ENCODE results near the gene PRKAG2.
"Not testable (repeated sequence)": the region's sequence is repeated elsewhere in the genome, so short reads cannot be mapped to it uniquely, and the experiment has no call there.

Gene PRKAG2

DNA sequence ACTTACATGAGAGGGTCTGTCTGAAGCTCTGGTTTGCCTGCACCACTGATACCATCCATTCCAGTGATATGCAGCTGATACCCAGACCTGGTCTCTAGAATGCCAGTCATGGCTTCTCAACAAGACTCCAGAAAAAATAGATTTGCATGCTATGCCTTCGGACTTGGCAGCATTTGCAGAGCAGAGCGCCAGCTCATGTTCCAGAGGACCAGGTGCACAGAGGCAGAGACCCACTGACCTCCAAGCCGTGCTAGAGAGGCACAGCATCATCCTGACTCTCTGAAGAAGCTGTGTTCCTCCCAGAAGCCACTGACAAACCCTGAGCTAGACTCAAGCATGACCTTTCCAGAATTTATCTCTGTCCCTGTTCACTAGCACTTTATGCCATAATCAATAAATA lies 6.9 kb upstream of the PRKAG2 start:
- DNase-seq: no peak

DNA sequence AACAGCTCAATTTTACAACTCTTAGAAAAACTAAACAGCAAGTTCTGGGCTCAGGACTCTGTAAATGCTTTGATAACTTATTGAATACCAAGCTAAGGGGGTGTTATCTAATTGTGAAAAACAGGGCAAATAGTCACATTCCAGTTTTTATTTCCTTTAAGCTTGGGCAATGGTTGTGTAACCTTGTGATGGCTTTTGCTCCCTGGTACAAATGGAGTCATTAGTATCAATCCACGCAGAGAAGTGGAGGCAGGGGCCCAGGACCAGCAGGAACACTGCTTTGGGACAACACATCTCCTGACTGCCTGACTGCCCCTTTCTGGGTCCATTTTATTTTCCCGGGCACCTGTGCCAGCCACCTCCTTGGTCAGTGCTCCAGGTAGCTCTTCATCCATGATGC lies 5.8 kb upstream of the PRKAG2 start:
- no peak for DNase-seq

DNA sequence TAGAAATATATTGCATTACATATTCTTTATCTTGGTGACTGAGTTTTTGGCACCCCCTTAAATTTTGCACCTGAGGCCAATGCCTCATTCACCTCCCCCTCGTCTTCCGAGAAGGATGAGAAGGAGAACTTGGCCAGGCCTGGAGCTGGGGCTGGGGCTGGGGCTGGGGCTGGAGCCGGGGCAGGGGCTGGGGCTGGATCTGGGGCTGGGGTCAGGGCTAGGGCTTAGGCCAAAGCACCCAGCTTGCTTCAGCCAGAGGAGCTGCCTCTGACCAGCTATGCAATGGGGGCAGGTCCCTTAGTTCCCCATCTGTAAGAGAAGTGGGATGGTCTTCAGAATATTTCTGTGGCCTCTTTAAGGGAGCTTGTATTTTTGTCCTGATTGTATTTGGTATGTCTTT lies 3.8 kb upstream of the PRKAG2 start:
- no peak for DNase-seq

DNA sequence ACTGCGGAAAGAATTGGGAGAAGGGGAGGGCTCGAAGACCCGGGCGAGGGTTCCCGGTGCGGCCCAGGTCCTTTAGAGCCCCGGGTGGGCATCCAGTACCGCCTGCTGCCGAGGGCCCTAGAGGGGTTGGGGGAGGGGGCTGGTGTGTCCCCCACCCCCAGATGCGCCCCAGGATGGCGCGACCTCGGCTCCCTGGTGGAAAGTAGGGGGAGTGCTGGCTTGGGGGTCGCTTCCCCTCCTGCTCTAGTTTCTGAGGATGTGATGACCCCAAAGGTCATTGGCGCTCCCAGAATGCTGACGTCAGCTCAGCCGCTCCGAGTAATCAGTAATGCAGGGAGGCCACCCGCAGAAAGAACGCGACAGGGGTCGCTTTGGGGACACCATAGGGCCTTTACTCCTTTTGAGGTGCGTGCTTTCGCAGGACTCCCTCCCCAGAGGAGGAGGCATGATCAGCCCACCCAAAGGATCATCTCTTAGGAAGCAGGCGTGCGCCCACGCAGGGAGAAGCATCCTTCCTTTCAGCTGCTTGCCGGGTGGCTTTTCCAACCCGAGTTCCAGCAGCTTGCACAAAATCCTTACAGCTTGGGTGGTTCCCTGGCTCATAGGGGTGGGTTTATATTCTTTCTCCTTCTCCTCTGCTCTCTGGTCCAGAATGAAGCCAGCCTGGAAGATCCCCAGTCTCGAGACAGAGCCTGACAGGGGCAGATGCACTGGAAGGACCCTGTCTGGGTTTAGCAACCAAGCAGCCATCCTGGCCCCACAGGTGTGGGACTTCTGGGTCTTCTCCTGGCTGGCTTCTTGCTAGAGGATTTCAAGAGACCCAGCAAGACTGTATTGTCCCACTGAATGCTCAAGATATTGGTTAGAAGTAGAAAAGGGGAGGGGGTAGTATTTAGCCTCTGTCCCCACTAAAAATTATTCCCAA lies 1.3 kb upstream of the PRKAG2 start:
- DNase-seq: peak in 1 of 3 experiments; percentile 38

DNA sequence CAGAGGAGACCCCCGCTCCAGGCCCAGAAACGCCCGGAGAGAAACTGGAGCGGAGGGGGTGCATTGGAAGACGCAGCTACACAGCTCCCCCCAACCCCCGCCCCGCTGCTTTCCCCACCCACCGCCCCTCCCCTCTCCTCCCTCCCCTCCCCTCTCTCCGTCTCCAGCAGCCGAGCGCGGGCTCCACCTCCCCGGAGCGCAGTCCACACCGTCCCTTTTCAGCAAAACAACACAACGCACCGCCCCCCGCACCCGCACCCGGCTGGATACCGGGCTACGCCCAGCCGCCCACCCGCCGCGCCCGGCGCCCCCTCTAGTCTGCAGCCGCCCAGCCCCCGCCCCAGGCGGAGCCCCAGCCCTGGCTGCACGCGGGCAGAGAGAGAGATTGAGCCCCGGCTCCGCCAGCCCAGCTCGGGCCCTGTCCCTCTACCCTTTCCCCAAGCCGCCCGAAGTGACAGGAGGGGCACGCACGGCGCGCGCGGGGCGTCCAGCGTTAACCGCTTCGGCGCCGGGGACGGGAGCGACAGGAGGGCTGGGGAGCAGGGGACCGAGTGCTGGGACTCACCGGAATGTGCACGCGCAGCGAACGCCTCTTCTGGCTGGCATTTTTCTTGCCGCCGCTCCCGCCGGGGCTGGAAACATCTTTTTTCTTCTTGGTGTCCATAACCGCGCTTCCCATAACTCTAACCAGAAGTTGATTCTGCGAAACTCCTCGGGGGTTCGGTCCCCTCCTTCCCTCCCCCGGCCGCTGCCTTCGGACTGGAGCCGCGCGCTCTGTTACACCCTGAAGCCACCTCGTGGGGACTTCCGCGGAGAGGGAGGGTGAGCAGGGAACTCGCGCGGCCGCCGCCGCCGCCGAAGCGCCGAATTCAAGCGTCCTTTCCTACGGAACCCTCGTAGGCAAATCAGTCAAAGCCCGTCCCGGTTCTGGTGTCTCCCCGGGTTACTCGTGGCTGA lies 695 bp downstream of the PRKAG2 start:
- DNase-seq: peak; percentile 76 to 82 (median 82)

DNA sequence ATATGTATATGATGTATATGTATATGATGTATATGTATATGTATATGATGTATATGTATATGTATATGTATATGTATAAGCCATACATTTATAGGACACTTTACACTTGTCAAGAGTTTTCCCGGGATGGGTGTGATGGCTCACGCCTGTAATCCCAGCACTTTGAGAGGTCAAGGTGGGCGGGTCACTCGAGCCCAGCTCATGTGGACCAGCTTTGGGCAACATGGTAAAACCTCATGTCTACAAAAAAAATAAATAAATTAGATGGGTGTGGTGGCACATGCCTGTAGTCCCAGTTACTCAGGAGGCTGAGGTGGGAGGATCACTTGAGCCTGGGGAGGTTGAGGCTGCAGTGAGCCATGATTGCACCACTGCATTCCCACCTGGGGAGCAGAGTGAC lies 2.4 kb downstream of the PRKAG2 start:
- DNase-seq: not testable (repeated sequence)

DNA sequence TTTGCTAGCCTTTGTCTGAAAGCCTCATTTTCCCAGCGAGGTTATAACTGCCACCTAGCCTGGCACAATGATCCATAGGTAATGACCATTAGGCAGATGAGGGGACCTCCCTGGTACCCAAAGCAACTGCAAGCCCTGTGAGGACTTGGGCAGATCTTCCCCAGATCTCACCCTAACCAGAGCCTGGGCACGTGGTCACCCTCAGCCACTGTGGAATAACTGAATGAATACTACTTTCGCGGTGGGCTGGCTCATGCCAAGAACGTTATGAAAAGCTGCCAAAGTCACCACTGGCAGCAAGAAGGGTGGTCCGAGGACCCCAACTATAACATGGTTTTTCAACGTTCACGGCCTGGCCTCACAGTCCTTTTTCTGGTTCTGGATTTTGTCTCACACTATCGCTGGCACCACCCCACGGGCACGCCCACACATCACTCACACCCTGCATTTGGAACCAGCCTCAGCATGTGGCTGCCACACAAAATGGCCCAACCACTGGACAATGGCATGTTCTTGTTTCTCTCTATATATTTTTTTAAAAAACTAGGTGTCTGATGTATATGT lies 3.4 kb downstream of the PRKAG2 start:
- no peak for DNase-seq

DNA sequence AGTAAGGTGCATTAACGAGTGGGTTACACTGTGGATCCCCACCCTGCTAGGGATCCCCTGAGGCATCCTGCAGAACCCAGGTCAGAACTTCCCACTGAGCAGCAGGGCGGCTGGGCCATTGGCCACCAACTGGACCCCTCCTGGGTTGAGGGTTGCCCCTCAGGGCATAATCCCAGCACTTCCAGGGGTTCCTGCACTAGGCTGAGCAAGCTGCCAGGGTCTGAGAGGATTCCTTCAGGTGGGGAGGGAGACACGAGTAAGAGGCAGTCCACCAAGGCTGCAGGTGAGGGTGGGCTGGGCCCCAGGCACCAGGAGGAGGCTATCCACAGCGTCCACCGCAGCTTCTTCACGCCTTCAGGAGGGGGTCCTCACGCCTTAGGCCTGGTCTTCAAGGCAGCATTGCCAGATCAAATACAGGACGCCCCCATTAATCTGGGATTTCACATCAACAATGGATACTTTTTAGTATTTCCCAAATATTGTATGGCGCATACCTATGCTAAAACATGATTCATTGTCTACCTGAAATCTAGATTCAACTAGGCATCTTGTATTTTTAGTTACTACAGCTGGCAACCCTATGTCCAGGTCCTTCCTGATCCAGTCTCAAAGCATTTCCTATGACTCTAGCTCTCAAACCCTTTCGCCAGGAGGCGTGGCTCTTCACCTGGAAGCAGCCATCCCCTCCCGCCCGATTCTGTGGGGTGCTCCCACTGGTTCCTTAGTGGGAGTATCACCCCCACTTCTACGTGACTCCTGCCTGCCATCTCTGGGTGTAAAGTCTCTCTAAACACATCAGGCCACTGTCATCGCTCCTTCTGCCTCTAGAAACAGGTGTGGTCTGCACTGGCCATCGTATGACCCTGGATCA lies 4.1 kb downstream of the PRKAG2 start:
- DNase-seq: no peak

DNA sequence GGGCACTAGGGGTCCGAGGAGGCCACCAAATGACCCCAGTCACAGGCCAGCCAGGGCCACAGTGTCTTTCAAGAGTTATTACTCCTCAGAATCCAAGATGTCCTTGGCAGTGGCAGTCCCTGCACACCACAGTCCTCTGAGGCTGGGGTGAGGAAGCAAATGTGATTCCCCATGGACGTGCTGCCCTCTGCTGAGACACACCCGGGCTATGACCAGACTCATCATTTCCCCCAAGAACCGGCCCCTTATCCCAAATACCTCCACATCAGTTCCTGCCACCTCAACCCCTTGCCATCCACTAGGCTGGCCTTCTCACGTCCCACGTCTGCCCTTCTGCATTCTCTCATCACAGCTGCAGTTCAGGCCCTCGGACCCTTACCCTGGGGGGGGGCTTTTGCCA lies 5.0 kb downstream of the PRKAG2 start:
- DNase-seq: no peak

DNA sequence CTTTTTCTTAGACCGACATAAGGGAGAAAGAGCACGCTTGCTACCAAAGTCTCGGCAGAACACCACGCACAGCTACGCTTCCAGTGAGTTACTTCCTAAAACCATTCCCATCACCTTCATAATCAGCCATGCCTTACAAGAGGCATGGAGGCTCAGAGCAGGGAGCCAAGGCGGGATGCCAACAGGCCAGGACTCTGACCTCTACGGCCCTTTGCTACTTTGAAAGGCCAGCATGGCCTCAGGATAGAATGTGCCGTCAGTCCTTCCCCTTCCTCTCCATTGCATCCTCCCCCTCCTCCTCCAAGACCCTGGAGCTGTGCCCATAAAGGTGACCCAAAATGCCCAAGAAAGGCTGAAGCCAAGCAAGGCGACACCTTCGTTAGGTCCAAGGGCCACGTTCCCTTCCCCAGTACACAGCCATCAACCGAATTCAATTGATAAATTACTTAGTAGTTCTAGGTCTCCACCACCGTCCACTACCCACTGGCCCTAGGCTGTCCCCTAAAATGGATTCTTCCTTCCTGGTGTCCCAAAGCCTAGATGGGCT lies 5.7 kb downstream of the PRKAG2 start:
- DNase-seq: no peak

DNA sequence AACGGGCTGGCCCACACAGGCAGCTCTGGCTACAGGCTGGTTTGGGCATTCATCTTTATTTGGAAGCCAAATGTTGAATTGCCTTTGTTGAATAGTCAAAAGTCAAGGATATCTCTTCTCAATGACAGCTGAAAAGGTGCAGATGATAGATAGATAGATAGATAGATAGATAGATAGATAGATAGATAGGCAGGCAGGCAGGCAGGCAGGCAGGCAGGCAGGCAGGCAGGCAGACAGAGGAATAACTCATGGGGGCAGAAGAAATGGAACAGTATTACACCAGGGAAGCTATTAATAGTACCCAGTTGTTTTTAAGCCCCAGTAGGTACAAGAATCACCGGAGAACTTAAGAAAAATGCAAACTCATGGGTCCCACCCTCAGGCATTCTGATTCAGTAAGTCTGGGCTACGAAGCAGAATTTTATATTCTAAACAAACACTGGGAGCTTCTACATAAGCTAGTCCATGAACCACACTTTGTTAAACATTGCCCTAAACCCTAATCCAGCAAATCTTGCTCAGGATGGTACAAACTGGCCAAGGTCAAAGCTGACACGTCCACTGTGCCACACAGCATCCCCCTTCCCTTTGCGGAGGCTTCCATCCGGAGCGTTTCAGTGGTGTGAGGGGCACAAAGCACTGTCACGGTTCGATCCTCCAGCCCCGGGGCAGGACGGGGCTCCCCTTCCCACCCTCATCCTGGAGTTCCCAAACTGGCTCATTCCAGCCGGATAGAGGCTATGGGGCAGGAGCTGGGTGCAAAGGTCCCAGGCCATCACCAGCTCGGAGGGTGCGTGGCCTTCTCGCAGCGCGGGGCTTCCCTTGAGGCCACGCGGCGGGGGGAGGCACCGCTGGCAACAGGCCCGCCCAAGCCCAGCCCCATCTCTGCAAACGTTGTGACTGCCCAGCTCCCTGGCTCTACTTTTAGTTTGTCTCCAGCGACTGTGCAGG lies 6.7 kb downstream of the PRKAG2 start:
- no peak for DNase-seq

DNA sequence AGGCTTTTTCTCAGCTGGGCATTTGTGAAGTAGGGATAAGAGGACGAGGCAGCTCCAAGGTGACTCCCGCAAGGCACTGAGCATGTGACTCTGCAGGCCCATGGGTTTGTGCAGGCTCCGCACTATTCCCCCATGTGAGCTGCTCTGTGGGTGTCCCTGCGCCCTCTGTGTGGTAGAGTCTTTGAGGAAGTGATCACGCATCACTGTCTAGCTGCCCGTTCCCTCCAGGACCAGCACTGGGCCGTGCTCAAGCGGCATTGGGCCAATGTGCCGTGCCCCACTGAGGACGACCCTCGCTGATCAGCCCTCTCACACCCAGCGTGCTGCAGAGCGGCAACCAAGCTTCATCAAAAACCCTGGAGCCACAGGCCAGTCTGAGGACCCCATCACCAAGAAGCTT lies 7.5 kb downstream of the PRKAG2 start:
- no peak for DNase-seq

DNA sequence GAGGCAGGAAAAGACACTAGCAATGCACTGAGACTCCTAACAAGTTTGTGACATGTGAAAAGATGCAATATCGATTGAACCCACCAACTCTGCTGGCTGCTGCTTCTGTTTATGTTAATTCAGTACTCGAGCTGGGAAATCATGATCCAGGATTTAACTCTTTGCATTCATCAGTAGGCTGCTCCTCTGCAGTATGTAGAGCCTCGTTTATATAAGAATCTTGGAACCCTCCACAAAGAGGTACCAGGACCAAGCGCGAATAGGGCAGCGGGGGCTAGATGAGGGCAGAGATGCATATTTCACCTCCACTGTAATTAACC lies 7.8 kb downstream of the PRKAG2 start:
- DNase-seq: no peak

DNA sequence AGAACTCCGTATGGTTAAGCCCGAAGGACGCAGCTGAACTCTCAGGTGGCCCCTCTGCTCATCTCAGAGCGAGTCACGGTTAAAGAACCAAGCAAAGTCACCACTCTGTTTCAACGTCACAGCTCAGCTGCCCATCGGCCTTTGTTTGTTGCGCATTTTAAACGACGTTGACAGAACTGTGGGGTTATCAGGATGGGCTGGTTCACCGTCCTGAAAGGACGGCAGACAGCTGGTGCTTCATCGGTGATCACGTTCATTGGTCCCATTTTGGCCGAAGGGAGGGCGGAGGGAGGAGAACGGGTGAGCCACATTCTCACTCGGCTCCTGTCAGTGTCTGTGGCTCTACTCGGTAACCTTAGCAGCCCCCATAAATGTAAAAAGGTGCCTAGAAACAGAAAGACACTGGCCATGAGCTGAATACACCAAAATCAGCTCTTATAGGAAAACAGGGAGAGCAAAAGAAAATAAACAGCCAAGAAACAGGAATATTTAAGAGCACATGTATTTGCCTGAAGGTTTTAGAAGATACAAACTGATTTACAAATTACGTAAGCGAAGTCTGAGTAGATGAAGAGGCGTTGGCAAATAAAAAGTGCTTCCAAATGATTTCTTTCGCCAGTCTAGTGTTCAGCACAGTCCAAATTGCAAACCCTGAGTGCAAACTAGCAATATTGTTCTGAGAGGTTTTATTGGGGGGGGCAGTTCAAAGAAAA lies 8.4 kb downstream of the PRKAG2 start:
- DNase-seq: no peak

DNA sequence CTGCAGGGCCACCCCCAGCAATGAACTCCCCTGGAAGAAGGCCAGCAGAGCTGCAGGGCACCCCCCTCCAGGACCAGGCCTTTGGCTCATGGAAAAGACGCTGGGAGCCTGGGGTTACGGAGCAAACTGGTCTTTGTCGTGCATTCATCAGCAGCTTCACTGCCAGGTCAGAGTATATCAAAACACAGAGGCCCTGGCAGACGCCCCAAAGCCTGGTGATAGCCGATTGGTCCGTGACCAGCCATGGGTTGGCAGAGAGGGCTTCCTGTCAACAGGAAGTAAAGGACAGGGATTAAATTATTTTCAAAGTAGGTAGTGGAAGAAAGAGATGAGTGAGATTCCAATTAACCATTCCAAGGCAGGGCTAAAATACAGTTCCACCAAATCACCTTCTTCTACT lies 9.0 kb downstream of the PRKAG2 start:
- DNase-seq: no peak

DNA sequence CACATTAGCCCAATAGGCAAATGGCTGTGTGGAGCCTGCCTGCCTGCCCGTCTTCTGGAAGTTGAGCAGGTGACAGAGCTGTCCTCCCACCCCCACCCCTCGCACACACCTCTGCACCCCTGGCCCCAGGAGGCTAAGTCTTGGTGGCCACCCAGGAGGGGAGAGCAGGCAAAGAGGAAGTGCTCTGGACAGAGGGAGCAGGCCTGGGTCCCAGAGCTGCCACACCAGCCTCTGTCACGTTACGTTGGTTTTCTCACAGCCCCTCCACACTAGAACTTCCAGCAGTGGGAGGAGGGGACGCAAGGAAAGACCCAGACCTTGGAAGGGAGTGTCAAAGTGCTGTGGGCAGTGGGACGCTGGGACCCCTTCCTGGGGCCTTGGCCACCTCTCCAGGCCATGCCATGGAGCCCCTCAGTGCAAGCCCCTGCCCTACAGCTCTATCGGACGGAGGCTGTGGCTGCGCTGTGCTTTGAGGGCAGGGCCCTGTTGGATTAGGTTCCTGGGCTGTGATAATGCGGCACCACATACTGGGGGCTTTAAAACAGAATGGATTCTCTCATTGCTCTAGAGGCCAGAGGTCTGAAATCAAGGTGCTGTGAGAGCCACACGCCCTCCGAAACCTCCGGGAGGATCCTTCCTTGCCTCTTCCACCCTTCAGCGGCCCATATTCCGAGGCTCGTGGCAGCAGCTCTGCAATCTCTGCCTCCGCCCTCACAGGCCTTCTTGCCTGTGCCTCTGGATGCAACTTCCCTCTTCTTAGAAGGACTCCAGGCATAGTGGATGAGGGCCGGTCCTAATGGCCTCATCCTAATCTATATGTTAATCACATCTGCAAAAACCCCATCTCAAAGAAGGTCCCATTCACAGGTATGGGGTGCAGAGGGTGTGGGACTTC lies 9.9 kb downstream of the PRKAG2 start:
- no peak for DNase-seq

DNA sequence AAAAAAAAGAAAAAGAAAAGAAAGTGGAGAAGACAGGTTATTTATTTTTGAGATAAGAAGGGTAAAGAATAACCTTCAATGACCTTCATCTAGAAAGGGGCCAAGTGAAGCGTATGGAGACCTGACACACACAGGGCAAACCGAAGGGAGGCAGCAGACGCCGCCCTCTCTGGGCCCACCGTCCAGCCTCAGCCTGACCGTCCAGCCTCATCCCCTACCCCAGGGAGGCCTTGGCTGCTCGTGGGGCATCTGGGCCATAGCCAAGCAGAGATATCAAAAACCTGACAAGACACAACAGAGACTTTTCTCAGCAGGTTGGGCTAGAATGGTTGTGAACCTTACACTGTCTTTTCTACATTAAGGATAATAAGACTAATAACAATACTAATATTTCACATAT lies 10.9 kb downstream of the PRKAG2 start:
- no peak for DNase-seq

DNA sequence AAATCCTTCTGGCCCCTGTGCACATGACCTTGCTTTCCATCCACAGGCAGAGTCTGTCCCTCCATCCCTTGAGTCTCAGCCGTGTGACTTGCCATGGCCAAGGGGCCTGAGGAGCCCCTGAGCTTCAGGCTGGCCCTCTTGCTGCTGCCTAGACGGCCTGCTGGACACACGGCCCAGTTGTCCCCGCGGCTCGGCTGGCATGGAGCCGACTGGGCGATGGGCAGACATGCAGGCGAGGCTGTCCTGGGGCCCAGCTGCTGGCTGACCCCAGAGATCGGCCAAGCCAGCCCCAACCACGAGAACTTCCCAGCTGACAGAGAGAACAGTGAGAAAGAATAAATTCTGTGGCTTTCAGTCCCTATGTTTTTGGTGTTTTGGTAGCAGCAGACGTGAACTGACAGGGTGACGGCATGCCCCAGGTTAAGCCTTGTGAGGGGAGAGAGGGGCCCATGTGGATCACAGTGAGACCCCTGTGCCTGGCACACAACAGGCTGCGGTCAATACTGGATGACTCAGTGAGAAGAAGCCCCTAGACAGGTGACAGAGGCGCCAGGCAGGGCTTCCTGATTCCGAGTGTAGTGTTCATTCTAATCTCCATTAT lies 11.7 kb downstream of the PRKAG2 start:
- DNase-seq: no peak

DNA sequence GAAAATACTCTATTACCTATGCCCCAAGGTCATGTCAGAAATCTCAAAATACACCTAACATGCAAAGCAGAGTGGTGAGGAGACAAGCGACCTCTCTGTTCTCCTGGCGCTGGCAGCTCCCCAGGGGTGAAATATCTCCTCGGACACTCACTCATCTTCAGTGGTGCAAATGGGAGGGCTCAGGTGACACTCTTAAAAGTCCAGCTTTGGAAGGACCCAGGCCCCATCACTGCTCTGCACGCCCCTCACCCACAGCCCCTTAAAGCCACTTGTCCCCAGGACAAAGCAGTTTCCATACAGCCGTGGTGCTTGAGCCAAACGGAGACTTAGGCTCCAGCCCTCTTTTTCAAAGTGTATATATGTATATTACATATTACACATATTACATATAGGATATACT lies 12.4 kb downstream of the PRKAG2 start:
- no peak for DNase-seq
